H1 (cell line): Measurements from ENCODE around the gene MOB4. TPM values are rescaled to one million over a fixed set of nuclear protein-coding genes. Genes with fewer than 3 reads are reported as not detected.
A peak's percentile ranks its signal among the peaks of the same experiment; 100 is the strongest.

ENCODE experiments used
- CTCF ChIA-PET: fragments of 300-600 bp; sonication (Branson Sonifier 250); formaldehyde crosslinking; loops from one replicate; lab custom pipeline; 2021; ENCODE audit not compliant: partially characterized antibody; lab: Charles Lee
- POLR2A ChIA-PET: fragments of 300-600 bp; sonication (Branson Sonifier 250); formaldehyde crosslinking; loops from one replicate; lab custom pipeline; 2021; ENCODE audit warnings: inconsistent platforms; ENCODE audit not compliant: partially characterized antibody; lab: Charles Lee
- DNase-seq, 2 experiments: peaks; one replicate each; pipeline versions ENCODE4 v3.0.0 to v3.0.0-alpha.2; 2010 to 2022; ENCODE audit warnings: low spot score in 2 of 2, low read depth in 1 of 2, mixed read lengths in 1 of 2
- FAIRE-seq: peaks from 2 replicates; lab custom pipeline; 2011; peaks lifted over from hg19 to GRCh38; lab: Jason Lieb, UNC
- H2AFZ ChIP-seq: 2 replicates; pipeline ENCODE4 v1.8.1; 2012; ENCODE audit warnings: low read length, inconsistent platforms
- H2AK5ac ChIP-seq: 2 replicates; pipeline ENCODE4 v1.6.1; 2013; ENCODE audit warnings: low read depth, low read length
- H2BK120ac ChIP-seq: replicated peaks from 2 replicates; pipeline ENCODE3; 2013; ENCODE audit warnings: low read depth, low read length, inconsistent platforms
- H2BK12ac ChIP-seq: 2 replicates; pipeline ENCODE4 v1.6.1; 2013; ENCODE audit warnings: low read depth, low read length
- H2BK15ac ChIP-seq: 2 replicates; pipeline ENCODE4 v1.6.1; 2013; ENCODE audit warnings: low read length
- H2BK20ac ChIP-seq: 2 replicates; pipeline ENCODE4 v1.6.1; 2013; ENCODE audit warnings: low read length
- H2BK5ac ChIP-seq: 2 replicates; pipeline ENCODE4 v1.6.1; 2013; ENCODE audit warnings: low read depth, low read length
- H3K14ac ChIP-seq: 2 replicates; pipeline ENCODE4 v1.6.1; 2013; ENCODE audit warnings: inconsistent platforms; ENCODE audit not compliant: insufficient read length
- H3K18ac ChIP-seq: 2 replicates; pipeline ENCODE4 v1.6.1; 2013; ENCODE audit warnings: low read length; ENCODE audit errors: extremely low read depth
- H3K23ac ChIP-seq: 2 replicates; pipeline ENCODE4 v1.6.1; 2013; ENCODE audit warnings: inconsistent platforms; ENCODE audit not compliant: insufficient read length
- H3K23me2 ChIP-seq: 2 replicates; pipeline ENCODE4 v1.6.1; 2013; ENCODE audit warnings: low read depth, low read length
- H3K27ac ChIP-seq: 2 replicates; pipeline ENCODE4 v1.6.1; 2011; ENCODE audit warnings: low read depth, low read length, inconsistent platforms
- H3K27me3 ChIP-seq, 4 experiments: replicated peaks in 1 of 4; 1 replicate in 1 of 4; 2 replicates in 3 of 4; pipeline versions ENCODE4 v1.6.1 to v1.8.1; 2011 to 2013; ENCODE audit warnings: low read length in 3 of 4, mild to moderate bottlenecking in 3 of 4, inconsistent platforms in 2 of 4, mixed read lengths in 2 of 4, moderate library complexity in 1 of 4; ENCODE audit not compliant: control insufficient read depth in 3 of 4, insufficient read depth in 3 of 4; ENCODE audit errors: extremely low read depth in 1 of 4
- H3K36me3 ChIP-seq, 4 experiments: 2 replicates each; pipeline versions ENCODE4 v1.6.1 to v1.8.1; 2011 to 2013; ENCODE audit warnings: mild to moderate bottlenecking in 4 of 4, low read length in 3 of 4, moderate library complexity in 2 of 4, control low read depth in 1 of 4, inconsistent platforms in 1 of 4; ENCODE audit not compliant: insufficient read depth in 4 of 4, control insufficient read depth in 2 of 4
- H3K4ac ChIP-seq: replicated peaks from 2 replicates; pipeline ENCODE3; 2013; ENCODE audit warnings: low read length, low read depth, mixed read lengths, inconsistent platforms; ENCODE audit not compliant: insufficient read length
- H3K4me1 ChIP-seq, 4 experiments: replicated peaks in 1 of 4; 1 replicate in 1 of 4; 2 replicates in 3 of 4; pipeline versions ENCODE4 v1.6.1 to v1.8.1; 2011 to 2013; ENCODE audit warnings: low read length in 3 of 4, inconsistent platforms in 2 of 4, mixed read lengths in 1 of 4; ENCODE audit not compliant: insufficient read depth in 4 of 4, control insufficient read depth in 3 of 4
- H3K4me2 ChIP-seq, 2 experiments: 2 replicates each; pipeline versions ENCODE4 v1.6.1 to v1.8.1; 2011 to 2013; ENCODE audit warnings: low read depth in 2 of 2, low read length in 2 of 2, control low read depth in 1 of 2, inconsistent platforms in 1 of 2, mild to moderate bottlenecking in 1 of 2; ENCODE audit not compliant: insufficient read depth in 1 of 2
- H3K4me3 ChIP-seq, 4 experiments: fragments of 200-600, 300-600 bp in 1 of 4; sonication (generic), shearing (Covaris generic), sonication (Bioruptor Twin) in 1 of 4; 2 replicates each; pipeline versions ENCODE4 v1.5.1 to v1.8.1; 2011 to 2016; ENCODE audit warnings: low read length in 4 of 4, low read depth in 3 of 4, control low read depth in 2 of 4, inconsistent platforms in 2 of 4, mild to moderate bottlenecking in 2 of 4, mixed read lengths in 1 of 4, moderate library complexity in 1 of 4; ENCODE audit not compliant: insufficient read depth in 2 of 4; ENCODE audit errors: extremely low read depth in 1 of 4
- H3K56ac ChIP-seq: replicated peaks from 2 replicates; pipeline ENCODE3; 2013; ENCODE audit warnings: low read depth, mild to moderate bottlenecking, mixed read lengths, low read length, inconsistent platforms; ENCODE audit not compliant: insufficient read length
- H3K79me1 ChIP-seq: 2 replicates; pipeline ENCODE4 v1.6.1; 2013; ENCODE audit warnings: low read depth, low read length, control low read depth
- H3K79me2 ChIP-seq, 2 experiments: 2 replicates each; pipeline versions ENCODE4 v1.6.1 to v1.8.1; 2012 to 2013; ENCODE audit warnings: low read length in 2 of 2, mild to moderate bottlenecking in 2 of 2, inconsistent platforms in 1 of 2; ENCODE audit not compliant: insufficient read depth in 2 of 2, control insufficient read depth in 1 of 2
- H3K9ac ChIP-seq, 4 experiments: replicated peaks in 1 of 4; 1 replicate in 1 of 4; 2 replicates in 3 of 4; pipeline versions ENCODE4 v1.6.1 to v1.8.1; 2011 to 2013; ENCODE audit warnings: low read depth in 3 of 4, low read length in 3 of 4, control low read depth in 2 of 4, mild to moderate bottlenecking in 2 of 4, moderate library complexity in 2 of 4, inconsistent platforms in 1 of 4; ENCODE audit errors: extremely low read depth in 1 of 4
- H3K9me3 ChIP-seq, 2 experiments: 2 replicates each; pipeline versions ENCODE4 v1.6.1 to v1.8.1; 2012 to 2013; ENCODE audit warnings: mild to moderate bottlenecking in 2 of 2, moderate library complexity in 2 of 2, control low read depth in 1 of 2, inconsistent platforms in 1 of 2, low read depth in 1 of 2, low read length in 1 of 2, mixed read lengths in 1 of 2; ENCODE audit not compliant: insufficient read depth in 2 of 2
- H4K20me1 ChIP-seq, 2 experiments: replicated peaks in 1 of 2; 2 replicates each; pipeline versions ENCODE3 to v1.8.1; 2011 to 2013; ENCODE audit warnings: inconsistent platforms in 2 of 2, low read length in 2 of 2, mild to moderate bottlenecking in 1 of 2; ENCODE audit not compliant: insufficient read depth in 2 of 2, control insufficient read depth in 1 of 2
- H4K5ac ChIP-seq: 2 replicates; pipeline ENCODE4 v1.6.1; 2013; ENCODE audit warnings: low read length, low read depth, mixed read lengths, inconsistent platforms; ENCODE audit not compliant: insufficient read length
- H4K8ac ChIP-seq: 2 replicates; pipeline ENCODE4 v1.8.0; 2013; ENCODE audit warnings: mild to moderate bottlenecking, moderate library complexity, low read length, inconsistent platforms; ENCODE audit not compliant: insufficient read depth; ENCODE audit errors: extremely low read depth
- H4K91ac ChIP-seq: replicated peaks from 2 replicates; pipeline ENCODE3; 2013; ENCODE audit warnings: low read length, mixed read lengths, inconsistent platforms; ENCODE audit not compliant: insufficient read length
- CEBPB ChIP-seq: IDR thresholded peaks from 2 replicates; pipeline ENCODE4 v1.6.1; 2012; ENCODE audit warnings: low read depth, low read length
- E2F6 ChIP-seq: IDR thresholded peaks from 2 replicates; pipeline ENCODE4 v1.6.1; 2012; ENCODE audit warnings: inconsistent platforms
- EP300 ChIP-seq, 2 experiments: IDR thresholded peaks; 1 replicate in 1 of 2; 2 replicates in 1 of 2; pipeline ENCODE4 v1.6.1; 2011 to 2012; ENCODE audit warnings: low read depth in 2 of 2, low read length in 2 of 2, mild to moderate bottlenecking in 2 of 2, borderline replicate concordance in 1 of 2, inconsistent platforms in 1 of 2, moderate library complexity in 1 of 2
- FOSL1 ChIP-seq: IDR thresholded peaks from 2 replicates; pipeline ENCODE4 v1.6.1; 2011; ENCODE audit warnings: mild to moderate bottlenecking, low read depth, low read length, moderate library complexity; ENCODE audit not compliant: insufficient read depth
- GABPA ChIP-seq: IDR thresholded peaks from 2 replicates; pipeline ENCODE4 v1.6.1; 2011; ENCODE audit warnings: mild to moderate bottlenecking, low read length, moderate library complexity, borderline replicate concordance; ENCODE audit not compliant: insufficient read depth
- KDM5A ChIP-seq: fragments of 200-600 bp; IDR thresholded peaks from 2 replicates; pipeline ENCODE4 v1.7.1; 2012; ENCODE audit warnings: mild to moderate bottlenecking, low read length, inconsistent platforms, mixed read lengths
- POLR2AphosphoS5 ChIP-seq: IDR thresholded peaks from 2 replicates; pipeline ENCODE4 v1.6.1; 2011; ENCODE audit warnings: low read depth, low read length
- RFX5 ChIP-seq: IDR thresholded peaks from 2 replicates; pipeline ENCODE4 v1.6.1; 2011; ENCODE audit warnings: low read depth, low read length, improper control_type of control experiment, borderline replicate concordance
- RNF2 ChIP-seq: fragments of 200-900, 300-1000 bp; sonication (generic); IDR thresholded peaks from 2 replicates; pipeline ENCODE4 v1.7.1; 2016; ENCODE audit warnings: borderline replicate concordance, low read depth, mild to moderate bottlenecking, antibody characterized with exemption, low read length; ENCODE audit not compliant: poor library complexity, severe bottlenecking; ENCODE audit errors: missing control alignments
- SAP30 ChIP-seq: fragments of 300-600 bp; sonication (generic); IDR thresholded peaks from 2 replicates; pipeline ENCODE4 v1.7.1; 2012; ENCODE audit warnings: low read length, moderate library complexity, mild to moderate bottlenecking, inconsistent platforms; ENCODE audit not compliant: insufficient read depth, insufficient replicate concordance
- SP1 ChIP-seq: IDR thresholded peaks from 2 replicates; pipeline ENCODE4 v1.6.1; 2011; ENCODE audit warnings: low read depth, low read length
- WGBS, 2 experiments: shearing (Covaris generic) in 1 of 2; methylation state at CpG; one replicate each; pipeline versions ENCODE4 v1.1.6 to v1.1.7; 2013 to 2015; ENCODE audit warnings: low lambda C conversion rate in 2 of 2, mixed read lengths in 2 of 2, inconsistent platforms in 1 of 2, low coverage in 1 of 2, missing lambda C conversion rate in 1 of 2; ENCODE audit not compliant: insufficient replicate concordance in 2 of 2, insufficient coverage in 1 of 2, insufficient read length in 1 of 2; ENCODE audit errors: extremely low coverage in 1 of 2, missing lambda C conversion rate in 1 of 2; 5-methylcytosine and 5-hydroxymethylcytosine counted together
- polyA plus RNA-seq, 7 experiments: library from polyadenylated mRNA; depleted of rRNA in 3 of 7; stranded (reverse) in 5 of 7; unstranded in 2 of 7; fragments of >200 nt in 5 of 7; fragments of 200-250 nt in 2 of 7; gene quantifications; 1 replicate in 5 of 7; 2 replicates in 1 of 7; 4 replicates in 1 of 7; pipeline versions ENCODE4 v1.2.1 to v1.2.3, GENCODE V29; 2011 to 2013; ENCODE audit warnings: missing spikeins in 2 of 7, mixed read lengths in 2 of 7
- total RNA-seq: library from RNA; stranded (reverse); fragmentation: NEBNext Ultra II Directional; extraction: Animal tissue kit (Norgen Biotek cat#: 25700); gene quantifications from 2 replicates; pipeline ENCODE4 v1.2.1, GENCODE V29; 2021

MOB4 gene
- total and polyA plus RNA-seq, 2 of the 8 experiments (the other 6 are each of a cell fraction or from before 2014, with no cell fraction given) = 51.5 to 54.2 TPM

- H3K9me3 ChIP-seq = peaks cover 27 to 37% of the 10 kb centered on the region in 2 experiments
- H3K18ac ChIP-seq = no peak overlapping the region
- peak overlapping the region; percentile 98; the same call in 1 of the 2 replicates for H2BK12ac ChIP-seq
- ChIA-PET CTCF (interaction anchor here (0.7 to 1.8 kb wide), 3 partner anchors 9 to 131 kb away, joined by 3 to 4 read pairs (median 3); no protein-coding TSS in a partner anchor), POLR2A (interaction anchor here (1.2 to 3.5 kb wide), 5 partner anchors 9 to 76 kb away, joined by 3 to 23 read pairs (median 7); partner anchors contain the start of genes HSPD1, HSPE1 and MOB4)
- WGBS, 2 experiments = 90% methylated on average over 2 of the region's 2 CpGs; no CpG with 5 or more reads in 1 of the 2 experiments
- H3K9ac ChIP-seq = no peak overlapping the region
- H3K56ac ChIP-seq = no peak overlapping the region
- peaks cover 0 to 17% (median 5%) of the 10 kb centered on the region in 4 experiments; a peak in 4 of 7 replicates for H3K4me1 ChIP-seq
- no peak overlapping the region for H4K5ac ChIP-seq
- no peak for TF ChIP-seq GABPA
- TF ChIP-seq CEBPB = no peak
- no peak for TF ChIP-seq RNF2
- TF ChIP-seq EP300 (IDR thresholded peaks at IDR 0.05; ENCODE audit: borderline replicate concordance in 1 of 2, low read depth in 2 of 2, low read length in 2 of 2) = no peak
- TF ChIP-seq RFX5 = no peak
- no peak for TF ChIP-seq SAP30
- no peak for TF ChIP-seq E2F6
- TF ChIP-seq POLR2AphosphoS5 = no peak
- TF ChIP-seq FOSL1 = no peak
- no peak for TF ChIP-seq KDM5A
- no peak for TF ChIP-seq SP1
- peak overlapping the region; percentile 88 for H4K91ac ChIP-seq
- H3K4me2 ChIP-seq = no peak overlapping the region
- no peaks in the 10 kb centered on the region for H4K20me1 ChIP-seq
- H2AFZ ChIP-seq = no peak overlapping the region
- peaks cover 0 to 29% (median 3%) of the 10 kb centered on the region in 4 experiments; a peak in 4 of 8 replicates for H3K36me3 ChIP-seq
- H3K4me3 ChIP-seq = no peak overlapping the region
- DNase-seq (no peak), FAIRE-seq (no peak)
- H3K14ac ChIP-seq = no peak overlapping the region
- peak overlapping the region; percentile 84; the same call in 1 of the 2 replicates for H2BK20ac ChIP-seq
- no peak overlapping the region for H3K27ac ChIP-seq
- H3K4ac ChIP-seq = no peak overlapping the region
- no peak overlapping the region for H2BK15ac ChIP-seq
- H3K23me2 ChIP-seq = no peaks in the 10 kb centered on the region; the same call in 1 of the 2 replicates
- peak overlapping the region; percentile 81; the same call in 1 of the 2 replicates for H2BK5ac ChIP-seq
- H2AK5ac ChIP-seq = no peak overlapping the region
- no peaks in the 10 kb centered on the region; a peak in 1 of 7 replicates for H3K27me3 ChIP-seq
- no peak overlapping the region for H3K23ac ChIP-seq
- H3K79me1 ChIP-seq = no peaks in the 10 kb centered on the region
- peaks cover 0 to 3% of the 10 kb centered on the region in 2 experiments; a peak in 1 of 4 replicates for H3K79me2 ChIP-seq
- H4K8ac ChIP-seq = no peak overlapping the region
- no peak overlapping the region for H2BK120ac ChIP-seq
These were observed 60.1 kb downstream of the MOB4 start for GRCh38 chr2:197575987-197576386.
